ENCODE data around the gene CWF19L1.

- TF ChIP-seq CTCF (conservative IDR thresholded peaks at IDR 0.05), result no peak
- TF ChIP-seq EZH2 (IDR thresholded peaks at IDR 0.05; ENCODE audit: low read depth), result no peak
Measured at GRCh38 chr10:100209303-100209702, 58.1 kb downstream of the CWF19L1 start.
